Urinary bladder (tissue), 4 donors: ENCODE measurements around the gene NEURL2. TPM values are rescaled to one million over a fixed set of nuclear protein-coding genes. Genes with fewer than 3 reads are reported as not detected.

Experiments used
- DNase-seq: peaks from one replicate; pipeline ENCODE4 v3.0.0-alpha.2; 2015; ENCODE audit errors: extremely low spot score
- H3K27ac ChIP-seq: one replicate; pipeline ENCODE4 v1.5.1; 2013; ENCODE audit warnings: low read depth, mild to moderate bottlenecking, moderate library complexity
- H3K36me3 ChIP-seq: one replicate; pipeline ENCODE4 v1.6.1; 2013; ENCODE audit warnings: mild to moderate bottlenecking, moderate library complexity; ENCODE audit not compliant: insufficient read depth
- H3K4me1 ChIP-seq: one replicate; pipeline ENCODE4 v1.6.1; 2013; ENCODE audit warnings: mild to moderate bottlenecking, moderate library complexity; ENCODE audit not compliant: insufficient read depth
- H3K4me3 ChIP-seq: one replicate; pipeline ENCODE4 v1.5.1; 2013; ENCODE audit warnings: low read depth, low read length
- WGBS: extraction: QIAGEN DNeasy Blood & Tissue Kit; methylation state at CpG from one replicate; pipeline ENCODE4 v1.1.7; 2013; 5-methylcytosine and 5-hydroxymethylcytosine counted together
- polyA plus RNA-seq: library from polyadenylated mRNA; stranded (reverse); fragments of 200-250 nt; gene quantifications from one replicate; pipeline ENCODE4 v1.2.3, GENCODE V29; 2013
- total RNA-seq: library from RNA; depleted of rRNA; stranded (reverse); fragments of >200 nt; gene quantifications from one replicate; pipeline ENCODE4 v1.2.3, GENCODE V29; 2014
- donor health status: healthy with polysubstance abuse.
- donor health status: healthy.

The NEURL2 gene
- total and polyA plus RNA-seq, 2 donors, result 4.8 to 11.7 TPM

DNA sequence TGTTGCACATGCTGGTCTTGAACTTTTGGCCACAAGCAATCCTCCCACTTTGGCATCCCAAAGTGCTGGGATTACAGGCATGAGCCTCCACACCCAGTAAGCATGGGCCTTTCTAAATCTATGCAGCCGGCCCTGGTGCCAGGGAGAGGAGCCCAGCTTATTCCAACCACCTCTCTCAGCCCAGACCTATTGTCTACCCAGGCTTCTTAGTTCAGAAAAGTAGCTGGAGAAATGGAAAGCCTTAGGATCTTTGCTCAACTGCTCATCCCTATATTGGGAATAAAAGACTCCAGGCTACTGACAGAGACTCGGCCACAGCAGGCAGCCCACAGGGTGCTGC lies 35.7 kb upstream of the NEURL2 start:
- Histone ChIP-seq H3K4me3 (no peak overlapping the region), H3K4me1 (no peaks in the 10 kb centered on the region), H3K36me3 (no peaks in the 10 kb centered on the region), H3K27ac (no peak overlapping the region)
- WGBS, result 67% methylated on average over 2 of the region's 2 CpGs
- DNase-seq, result no peak

DNA sequence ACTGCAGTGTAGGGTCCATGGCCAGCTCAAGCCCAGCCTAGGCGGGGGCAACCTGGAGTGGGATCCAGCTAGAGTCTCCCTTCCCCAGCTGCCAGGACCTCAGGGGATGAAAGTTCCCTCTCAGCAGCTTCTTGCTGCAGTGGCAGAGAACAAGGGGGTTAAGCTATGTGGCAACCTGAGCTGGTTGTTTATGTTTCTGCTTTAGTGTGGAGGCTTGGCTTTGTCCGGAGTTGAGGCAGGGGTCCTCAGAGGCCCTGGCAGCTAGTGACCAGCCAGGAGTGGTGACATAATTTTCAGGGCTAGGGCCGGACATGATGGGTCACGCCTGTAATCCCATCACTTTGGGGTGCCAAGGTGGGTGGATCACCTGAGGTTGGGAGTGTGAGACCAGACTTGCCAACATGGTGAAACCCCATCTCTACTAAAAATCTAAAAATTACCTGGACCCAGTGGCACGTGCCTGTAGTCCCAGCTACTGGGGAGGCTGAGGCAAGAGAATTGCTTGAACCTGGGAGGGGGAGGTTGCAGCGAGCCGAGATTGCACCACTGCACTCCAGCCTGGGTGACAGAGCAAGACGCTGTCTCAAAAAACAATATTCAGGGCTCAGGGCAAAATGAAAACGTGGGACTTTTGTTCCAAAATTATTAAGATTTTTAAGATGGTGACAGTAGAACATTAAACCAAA lies 35.0 kb upstream of the NEURL2 start:
- Histone ChIP-seq H3K36me3 (no peaks in the 10 kb centered on the region), H3K4me1 (no peaks in the 10 kb centered on the region), H3K4me3 (no peak overlapping the region), H3K27ac (no peak overlapping the region)
- 61% methylated on average over 9 of the region's 9 CpGs for WGBS
- no peak for DNase-seq

DNA sequence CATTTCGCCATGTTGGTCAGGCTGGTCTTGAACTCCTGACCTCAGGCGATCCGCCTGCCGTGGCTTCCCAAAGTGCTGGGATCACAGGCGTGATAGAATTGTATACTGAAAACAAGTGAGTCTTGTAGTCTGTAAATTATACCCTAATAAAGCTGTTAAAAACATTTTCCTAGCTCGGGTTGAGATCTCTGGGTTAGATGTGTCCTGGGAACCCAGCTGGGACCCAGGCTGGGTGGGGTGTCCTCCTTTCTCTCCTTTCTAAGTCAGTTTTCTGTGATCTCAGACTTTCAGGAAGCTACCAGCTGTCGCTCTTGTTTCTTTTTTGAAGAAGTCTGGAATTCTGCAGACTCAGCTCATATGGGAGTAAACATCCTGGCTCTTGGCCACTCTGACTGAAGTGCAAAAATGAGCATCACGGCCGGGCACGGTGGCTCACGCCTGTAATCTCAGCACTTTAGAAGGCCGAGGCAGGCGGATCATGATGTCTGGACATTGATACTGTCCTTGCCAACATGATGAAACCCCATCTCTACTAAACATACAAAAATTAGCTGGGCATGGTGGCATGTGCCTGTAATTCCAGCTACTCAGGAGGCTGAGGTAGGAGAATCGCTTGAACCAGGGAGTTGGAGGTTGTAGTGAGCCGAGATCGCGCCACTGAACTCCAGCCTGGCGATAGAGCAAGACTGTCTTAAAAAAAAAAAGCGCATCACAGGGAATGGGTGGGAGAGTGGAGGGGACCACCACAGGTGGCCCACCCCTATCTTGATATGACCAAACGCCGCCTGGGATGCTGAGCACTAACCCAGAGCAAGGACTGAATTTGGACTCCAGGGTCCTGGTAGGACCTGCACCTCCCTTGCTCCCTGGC lies 33.6 kb upstream of the NEURL2 start:
- DNase-seq, result peak; percentile 26
- 38% methylated on average over 21 of the region's 21 CpGs for WGBS

DNA sequence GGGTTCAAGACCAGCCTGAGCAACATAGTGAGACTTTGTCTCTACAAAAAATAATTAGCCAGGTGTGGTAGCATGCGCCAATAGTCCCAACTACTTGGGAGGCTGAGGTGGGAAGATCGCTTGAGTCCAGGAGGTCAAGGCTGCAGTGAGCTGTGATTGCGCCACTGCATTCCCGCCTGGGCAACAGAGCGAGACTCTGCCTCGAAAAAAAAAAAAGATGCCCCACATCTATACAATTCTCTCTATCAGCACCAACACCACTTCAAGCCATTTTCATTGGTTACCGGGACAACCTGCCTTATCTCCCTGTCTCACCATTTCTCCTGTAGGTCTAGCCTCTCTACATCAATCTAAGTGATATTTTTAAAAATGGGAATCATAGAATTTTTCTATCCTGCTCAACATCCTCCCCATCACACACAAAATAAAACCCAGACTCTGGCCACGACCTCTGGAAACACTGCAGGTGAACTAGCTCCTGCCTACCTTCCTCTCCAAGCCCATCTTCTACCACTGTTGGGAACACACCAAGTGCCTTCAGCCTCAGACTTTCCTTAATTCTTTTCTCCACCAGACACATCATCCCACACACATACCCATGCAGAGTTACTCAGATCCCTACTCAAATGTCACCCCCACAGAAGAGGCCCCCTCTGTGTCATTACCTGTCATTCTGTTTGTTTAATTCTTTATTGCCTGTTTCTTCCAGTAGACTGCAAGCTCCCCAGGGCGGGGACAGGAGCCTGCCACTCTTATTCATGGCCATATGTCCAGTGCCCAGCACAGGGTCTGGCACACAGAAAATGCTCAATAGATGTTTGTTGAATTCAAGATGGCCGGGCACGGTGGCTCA lies 30.6 kb upstream of the NEURL2 start:
- no peak for DNase-seq
- Histone ChIP-seq H3K27ac (no peak overlapping the region), H3K36me3 (no peaks in the 10 kb centered on the region), H3K4me3 (no peak overlapping the region), H3K4me1 (no peaks in the 10 kb centered on the region)
- 87% methylated on average over 11 of the region's 11 CpGs for whole genome bisulfite sequencing

More for the DNA sequence above, 33.6 kb upstream of the NEURL2 start:
- peak overlapping the region; percentile 41 for H3K27ac ChIP-seq
- no peaks in the 10 kb centered on the region for H3K36me3 ChIP-seq
- H3K4me1 ChIP-seq, result no peaks in the 10 kb centered on the region
- H3K4me3 ChIP-seq, result no peak overlapping the region

DNA sequence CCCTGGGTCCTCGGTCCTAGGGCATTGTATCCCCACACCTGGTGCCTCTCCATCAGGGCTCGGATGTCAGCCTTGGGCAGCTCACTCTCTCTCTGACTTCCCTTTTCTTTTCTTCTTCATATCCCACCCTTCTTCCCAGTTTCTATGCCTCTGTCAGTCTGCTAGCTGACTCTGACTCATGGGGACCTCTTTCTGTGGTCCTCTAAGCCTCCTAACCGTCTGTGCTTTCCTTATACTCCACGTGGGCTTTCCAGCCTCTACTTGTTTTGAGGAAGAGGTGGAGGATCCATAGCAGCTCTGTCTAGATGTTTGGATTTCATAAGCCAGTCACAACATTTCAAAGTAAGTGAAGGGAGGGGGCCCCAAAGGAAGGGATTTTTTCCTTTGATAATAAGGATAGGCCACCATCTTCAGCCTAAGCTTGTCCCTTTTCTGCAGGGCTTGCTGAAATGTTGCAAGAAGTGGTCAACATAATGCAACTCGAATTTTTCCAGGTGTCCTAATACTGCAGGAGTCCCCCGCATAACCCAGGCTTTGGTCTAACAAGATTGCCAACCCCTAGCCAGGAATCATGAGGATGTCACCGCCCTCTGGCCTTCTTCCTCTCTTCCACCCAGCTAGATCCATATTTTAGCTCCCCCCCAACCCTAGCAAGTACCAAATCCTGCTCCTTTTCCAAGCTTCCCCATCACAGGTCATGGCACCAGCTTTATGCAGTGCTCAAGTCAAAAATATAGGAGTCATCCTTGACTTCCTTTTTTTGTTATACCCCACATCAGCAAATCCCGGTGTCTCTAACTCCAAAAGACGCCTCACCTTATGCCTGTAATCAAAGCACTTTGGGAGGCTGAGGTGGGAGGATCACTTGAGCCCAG lies 29.7 kb upstream of the NEURL2 start:
- WGBS, result 71% methylated on average over 9 of the region's 9 CpGs
- DNase-seq, result no peak
- no peaks in the 10 kb centered on the region for H3K4me1 ChIP-seq

GRCh38 chr20:45919542-45920399 lies 28.8 kb upstream of the NEURL2 start:
- Histone ChIP-seq H3K27ac (no peak overlapping the region), H3K4me1 (no peaks in the 10 kb centered on the region), H3K36me3 (no peaks in the 10 kb centered on the region), H3K4me3 (no peak overlapping the region)
- peak; percentile 48 for DNase-seq
- WGBS, result 35% methylated on average over 11 of the region's 11 CpGs

More for the DNA sequence above, 29.7 kb upstream of the NEURL2 start:
- no peak overlapping the region for H3K4me3 ChIP-seq
- H3K27ac ChIP-seq, result no peak overlapping the region
- H3K36me3 ChIP-seq, result no peaks in the 10 kb centered on the region

DNA sequence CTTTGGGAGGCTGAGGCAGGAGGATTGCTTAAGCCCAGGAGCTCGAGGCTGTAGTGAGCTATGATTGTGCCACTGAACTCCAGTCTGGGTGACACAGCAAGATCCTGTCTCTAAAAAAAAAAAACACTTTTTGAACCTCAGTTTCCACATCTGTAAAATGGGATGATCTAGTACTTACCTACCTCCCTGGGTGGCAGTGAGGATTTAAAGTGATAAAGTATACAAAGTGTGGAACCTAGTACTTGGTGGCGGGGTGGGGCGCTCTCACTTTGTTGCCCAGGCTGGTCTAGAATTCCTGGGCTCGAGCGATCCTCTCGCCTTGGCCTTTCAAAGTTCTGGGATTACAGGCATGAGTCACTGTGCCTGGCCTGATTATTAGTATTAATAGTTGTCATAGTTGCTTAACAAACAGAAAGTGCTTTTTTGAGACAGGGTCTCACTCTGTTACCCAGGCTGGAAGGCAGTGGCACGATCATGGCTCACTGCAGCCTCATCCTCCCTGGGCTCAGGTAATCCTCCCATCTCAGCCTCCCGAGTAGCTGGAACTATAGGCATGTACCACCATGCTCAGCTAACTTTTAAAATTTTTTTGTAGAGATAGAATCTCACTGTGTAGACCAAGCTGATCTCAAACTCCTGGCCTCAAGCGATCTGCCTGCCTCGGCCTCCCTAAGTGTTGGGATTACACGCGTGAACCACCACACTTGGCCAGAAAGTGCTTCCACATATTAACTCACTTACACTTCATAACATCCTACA lies 27.9 kb upstream of the NEURL2 start:
- Histone ChIP-seq H3K4me3 (no peak overlapping the region), H3K27ac (peak overlapping the region; percentile 27), H3K36me3 (no peaks in the 10 kb centered on the region), H3K4me1 (no peaks in the 10 kb centered on the region)
- no peak for DNase-seq
- 78% methylated on average over 12 of the region's 12 CpGs for WGBS

GRCh38 chr20:45918182-45918737 lies 27.3 kb upstream of the NEURL2 start:
- Histone ChIP-seq H3K27ac (peak overlapping the region; percentile 46), H3K36me3 (no peaks in the 10 kb centered on the region), H3K4me3 (no peak overlapping the region), H3K4me1 (no peaks in the 10 kb centered on the region)
- DNase-seq, result no peak
- WGBS, result 40% methylated on average over 5 of the region's 5 CpGs

DNA sequence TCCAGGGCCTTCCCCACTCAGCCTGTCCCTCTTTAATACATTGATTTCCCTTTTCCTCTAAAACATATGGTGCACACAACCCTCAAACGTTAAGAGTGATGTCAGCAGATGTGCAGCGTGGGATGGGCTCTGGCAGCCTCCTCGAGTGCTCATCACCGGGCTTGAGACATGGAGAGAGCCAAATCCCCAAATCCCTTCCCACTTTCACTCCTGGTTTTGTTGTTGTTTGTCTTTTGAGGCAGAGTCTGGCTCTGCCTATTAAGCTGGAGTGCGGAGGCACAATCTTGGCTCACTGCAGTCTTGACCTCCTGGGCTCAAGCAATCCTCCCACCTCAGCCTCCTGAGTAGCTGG lies 26.8 kb upstream of the NEURL2 start:
- Histone ChIP-seq H3K27ac (no peak overlapping the region), H3K4me3 (no peak overlapping the region)
- DNase-seq, result peak; percentile 53

GRCh38 chr20:45913116-45913515 lies 22.1 kb upstream of the NEURL2 start:
- H3K4me3 ChIP-seq, result no peak overlapping the region
- no peak overlapping the region for H3K27ac ChIP-seq
- WGBS, result 53% methylated on average over 5 of the region's 5 CpGs

More for the DNA sequence above, 26.8 kb upstream of the NEURL2 start:
- 37% methylated on average over 5 of the region's 5 CpGs for WGBS
- Histone ChIP-seq H3K36me3 (no peaks in the 10 kb centered on the region), H3K4me1 (no peaks in the 10 kb centered on the region)

DNA sequence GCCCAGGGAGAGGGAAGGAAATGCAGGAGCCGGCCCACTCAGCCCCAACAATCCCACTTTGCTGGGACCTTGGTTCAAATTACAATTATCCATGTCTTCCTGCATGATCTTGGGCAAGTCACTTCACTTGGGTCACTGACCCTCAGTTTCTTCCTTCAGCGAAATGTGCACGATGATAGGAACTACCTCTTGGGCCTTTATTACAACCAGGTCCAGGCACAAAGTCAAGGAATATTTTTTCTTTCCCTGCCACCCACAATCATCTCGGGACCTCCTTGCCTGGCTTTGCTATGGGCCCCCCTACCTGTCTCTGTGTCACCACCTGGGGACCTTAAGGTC lies 21.3 kb upstream of the NEURL2 start:
- Histone ChIP-seq H3K4me3 (peak overlapping the region; percentile 41), H3K36me3 (no peaks in the 10 kb centered on the region), H3K27ac (no peak overlapping the region), H3K4me1 (no peaks in the 10 kb centered on the region)
- no peak for DNase-seq
- 15% methylated on average over 4 of the region's 4 CpGs for WGBS

More at GRCh38 chr20:45913116-45913515, 22.1 kb upstream of the NEURL2 start:
- Histone ChIP-seq H3K36me3 (no peaks in the 10 kb centered on the region), H3K4me1 (no peaks in the 10 kb centered on the region)
- DNase-seq, result no peak
